Epithelial cell of esophagus (primary cell): ENCODE data around the gene C19orf33.
"Not testable (repeated sequence)": the region's sequence is repeated elsewhere in the genome, so short reads cannot be mapped to it uniquely, and the experiment has no call there.

ENCODE experiments used
- DNase-seq: peaks from one replicate; pipeline ENCODE4 v3.0.0; 2010; ENCODE audit warnings: low read depth
- H3K4me3 ChIP-seq: 2 replicates; pipeline ENCODE4 v1.5.1; 2011; ENCODE audit warnings: mild to moderate bottlenecking, low read length, control low read depth
- TF ChIP-seq, protein P1 (sequence below): IDR thresholded peaks from 2 replicates; pipeline ENCODE4 v1.5.1; 2011; ENCODE audit warnings: low read depth, mild to moderate bottlenecking, low read length, control low read depth, inconsistent platforms; ENCODE audit not compliant: insufficient read depth; ENCODE audit errors: missing control alignments

Gene C19orf33

DNA sequence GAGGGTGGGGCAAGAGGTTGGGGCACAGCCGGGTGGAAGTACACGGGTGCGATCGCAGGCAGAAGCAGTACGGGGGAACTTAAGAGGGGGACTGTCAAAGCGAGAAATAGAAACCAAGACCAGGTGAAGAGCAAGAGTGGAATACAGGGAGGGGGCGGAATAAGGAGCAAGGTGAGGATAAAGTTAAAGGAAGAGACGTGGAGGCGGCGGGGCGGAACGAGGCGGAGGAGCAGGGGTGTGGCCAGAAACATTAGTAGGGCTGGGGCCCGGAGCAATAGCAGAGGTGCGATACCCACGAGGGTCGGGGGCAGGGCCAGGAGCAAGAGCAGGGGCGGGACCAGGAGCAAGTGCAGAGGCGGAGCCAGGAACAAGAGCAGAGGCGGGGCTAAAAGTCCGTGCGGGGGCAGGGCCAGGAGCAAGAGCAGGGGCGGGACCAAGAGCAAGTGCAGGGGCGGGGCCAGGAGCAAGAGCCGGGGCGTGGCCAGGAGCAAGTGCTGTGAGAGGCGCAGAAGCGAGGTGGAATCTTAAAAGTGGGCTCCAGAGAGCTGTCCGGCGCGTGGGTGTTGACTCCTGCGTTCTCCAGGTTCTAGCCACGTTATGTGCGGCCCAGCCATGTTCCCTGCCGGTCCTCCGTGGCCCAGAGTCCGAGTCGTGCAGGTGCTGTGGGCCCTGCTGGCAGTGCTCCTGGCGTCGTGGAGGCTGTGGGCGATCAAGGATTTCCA lies 32.7 kb downstream of the C19orf33 start:
- peak; percentile 99 for DNase-seq
- H3K4me3 ChIP-seq: peak overlapping the region; percentile 86
- TF ChIP-seq, protein P1, sequence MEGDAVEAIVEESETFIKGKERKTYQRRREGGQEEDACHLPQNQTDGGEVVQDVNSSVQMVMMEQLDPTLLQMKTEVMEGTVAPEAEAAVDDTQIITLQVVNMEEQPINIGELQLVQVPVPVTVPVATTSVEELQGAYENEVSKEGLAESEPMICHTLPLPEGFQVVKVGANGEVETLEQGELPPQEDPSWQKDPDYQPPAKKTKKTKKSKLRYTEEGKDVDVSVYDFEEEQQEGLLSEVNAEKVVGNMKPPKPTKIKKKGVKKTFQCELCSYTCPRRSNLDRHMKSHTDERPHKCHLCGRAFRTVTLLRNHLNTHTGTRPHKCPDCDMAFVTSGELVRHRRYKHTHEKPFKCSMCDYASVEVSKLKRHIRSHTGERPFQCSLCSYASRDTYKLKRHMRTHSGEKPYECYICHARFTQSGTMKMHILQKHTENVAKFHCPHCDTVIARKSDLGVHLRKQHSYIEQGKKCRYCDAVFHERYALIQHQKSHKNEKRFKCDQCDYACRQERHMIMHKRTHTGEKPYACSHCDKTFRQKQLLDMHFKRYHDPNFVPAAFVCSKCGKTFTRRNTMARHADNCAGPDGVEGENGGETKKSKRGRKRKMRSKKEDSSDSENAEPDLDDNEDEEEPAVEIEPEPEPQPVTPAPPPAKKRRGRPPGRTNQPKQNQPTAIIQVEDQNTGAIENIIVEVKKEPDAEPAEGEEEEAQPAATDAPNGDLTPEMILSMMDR: no peak

DNA sequence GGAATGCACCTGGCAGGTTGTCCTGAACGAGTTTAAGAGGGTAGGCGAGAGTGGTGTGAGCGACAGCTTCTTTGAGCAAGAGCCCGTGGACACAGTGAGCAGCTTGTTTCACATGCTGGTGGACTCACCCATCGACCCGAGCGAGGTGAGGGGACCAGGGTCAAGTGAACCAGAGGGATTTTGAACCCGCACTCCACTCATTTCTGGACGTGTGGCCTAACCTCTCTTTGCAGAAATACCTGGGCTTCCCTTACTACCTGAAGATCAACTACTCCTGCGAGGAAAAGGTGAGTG lies 33.3 kb downstream of the C19orf33 start:
- DNase-seq: no peak
- TF ChIP-seq, protein P1: no peak
- peak overlapping the region; percentile 46 for H3K4me3 ChIP-seq

DNA sequence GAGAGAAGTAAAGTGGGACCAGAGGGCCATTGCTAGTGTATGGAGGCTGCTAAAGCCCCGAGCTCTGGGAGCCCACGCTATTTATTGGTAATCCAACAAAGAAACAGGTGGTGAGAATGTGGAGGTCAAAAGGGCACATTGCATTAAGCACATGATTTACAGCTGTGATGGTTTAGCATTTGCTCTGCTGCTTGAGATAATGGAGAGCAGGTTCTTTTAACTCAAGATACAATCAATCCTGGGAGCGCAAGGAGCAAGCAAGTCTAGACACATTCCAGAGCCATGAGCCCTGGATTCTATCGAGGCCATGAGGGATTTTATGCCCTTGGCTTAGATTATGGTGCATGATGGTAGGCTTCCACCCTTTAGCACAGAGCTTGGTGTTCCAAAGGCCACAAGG lies 35.0 kb downstream of the C19orf33 start:
- H3K4me3 ChIP-seq: not testable (repeated sequence)
- peak; percentile 45 for DNase-seq

DNA sequence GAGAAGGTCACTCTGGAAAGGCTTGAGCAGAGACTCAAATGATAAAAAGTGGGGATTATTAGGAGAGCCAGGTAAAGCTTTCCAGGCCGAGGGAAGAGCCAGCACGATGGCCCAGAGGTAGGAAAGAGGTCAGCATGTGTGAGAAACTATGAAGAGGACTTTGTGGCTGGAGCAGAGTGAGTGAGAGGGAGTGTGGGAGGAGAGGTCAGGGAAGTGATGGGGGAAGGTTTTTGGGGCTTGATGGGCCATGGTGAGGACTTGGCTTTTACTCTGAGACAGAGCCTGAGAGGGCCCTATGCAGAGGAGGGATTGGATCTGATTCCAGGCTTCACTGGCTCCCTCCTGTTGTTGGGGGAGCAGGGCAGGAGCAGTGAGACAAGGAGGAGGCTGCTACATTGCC lies 36.9 kb downstream of the C19orf33 start:
- TF ChIP-seq, protein P1: no peak
- DNase-seq: no peak
- no peak overlapping the region for H3K4me3 ChIP-seq

DNA sequence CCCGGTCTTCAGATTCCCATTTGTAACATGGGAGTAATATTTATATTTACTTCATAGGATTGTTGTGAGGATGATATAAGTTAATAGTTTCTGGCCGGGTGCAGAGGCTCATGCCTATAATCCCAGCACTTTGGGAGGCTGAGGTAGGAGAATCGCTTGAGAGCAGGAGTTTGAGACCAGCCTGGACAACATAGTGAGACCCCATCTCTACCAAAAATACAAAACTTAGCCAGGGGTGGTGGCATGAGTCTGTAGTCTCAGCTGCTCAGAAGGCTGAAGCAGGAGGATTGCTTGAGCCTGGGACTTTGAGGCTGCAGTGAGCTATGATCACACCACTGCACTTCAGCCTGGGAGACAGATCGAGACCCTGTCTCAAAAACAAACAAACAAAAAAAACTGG lies 42.8 kb downstream of the C19orf33 start:
- no peak for DNase-seq
- TF ChIP-seq, protein P1: no peak
- no peak overlapping the region for H3K4me3 ChIP-seq

DNA sequence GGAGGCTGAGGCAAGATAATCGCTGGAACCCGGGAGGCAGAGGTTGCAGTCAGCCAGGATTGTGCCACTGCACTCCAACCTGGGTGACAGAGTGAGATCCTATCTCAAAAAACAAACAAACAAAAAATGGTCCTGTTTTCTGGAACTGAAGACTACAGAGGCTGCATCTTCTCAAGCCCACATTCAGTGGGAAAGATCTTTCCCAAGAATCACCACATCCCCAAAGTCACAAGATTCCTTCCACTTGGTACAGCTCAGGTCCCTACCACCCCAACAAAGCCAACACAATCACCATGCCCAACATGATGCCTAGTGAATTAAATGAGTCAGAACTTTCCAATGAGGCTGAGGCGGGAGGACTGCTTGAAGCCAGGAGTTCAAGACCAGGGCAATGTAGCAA lies 46.8 kb downstream of the C19orf33 start:
- H3K4me3 ChIP-seq: no peak overlapping the region
- no peak for DNase-seq
- TF ChIP-seq, protein P1: no peak

GRCh38 chr19:38351865-38352395 lies 47.9 kb downstream of the C19orf33 start:
- TF ChIP-seq, protein P1: no peak
- no peak overlapping the region for H3K4me3 ChIP-seq
- DNase-seq: no peak
